WERI-Rb-1 (cell line): ENCODE data around the gene GALNT6.

ENCODE experiments used
- DNase-seq: peaks from one replicate; pipeline ENCODE4 v3.0.0-alpha.2; 2020
- H3K27ac ChIP-seq: fragments of 250-450 bp; sonication (Bioruptor Pico); 2 replicates; pipeline ENCODE4 v1.5.1; 2020; ENCODE audit warnings: mild to moderate bottlenecking, moderate library complexity
- H3K27me3 ChIP-seq: fragments of 250-450 bp; sonication (Bioruptor Pico); 2 replicates; pipeline ENCODE4 v1.5.1; 2021; ENCODE audit warnings: mild to moderate bottlenecking, low read depth, moderate library complexity; ENCODE audit not compliant: insufficient read depth, severe bottlenecking
- H3K36me3 ChIP-seq: fragments of 250-450 bp; sonication (Bioruptor Pico); 2 replicates; pipeline ENCODE4 v1.5.1; 2020; ENCODE audit warnings: mild to moderate bottlenecking, moderate library complexity
- H3K4me3 ChIP-seq: 2 replicates; pipeline ENCODE4 v1.5.1; 2011; ENCODE audit warnings: low read depth, mild to moderate bottlenecking, control low read depth, low read length
- H3K9me3 ChIP-seq: fragments of 250-450 bp; sonication (Bioruptor Pico); 2 replicates; pipeline ENCODE4 v1.5.1; 2021; ENCODE audit warnings: mild to moderate bottlenecking, moderate library complexity; ENCODE audit not compliant: severe bottlenecking
- CTCF ChIP-seq: IDR thresholded peaks from 2 replicates; pipeline ENCODE4 v1.5.1; 2011; ENCODE audit warnings: low read depth, mild to moderate bottlenecking, control low read depth, inconsistent platforms, low read length

Gene GALNT6

GRCh38 chr12:51365276-51365675 is 25.9 kb downstream of the GALNT6 start:
- DNase-seq = no peak
- no peak overlapping the region for H3K4me3 ChIP-seq
- H3K9me3 ChIP-seq = no peaks in the 10 kb centered on the region
- H3K27ac ChIP-seq = no peak overlapping the region
- H3K27me3 ChIP-seq = no peaks in the 10 kb centered on the region
- no peaks in the 10 kb centered on the region for H3K36me3 ChIP-seq
- no peak for TF ChIP-seq CTCF

- H3K36me3 ChIP-seq = no peaks in the 10 kb centered on the region
- H3K4me3 ChIP-seq = no peak overlapping the region
- no peaks in the 10 kb centered on the region for H3K9me3 ChIP-seq
- no peak overlapping the region for H3K27ac ChIP-seq
- TF ChIP-seq CTCF = no peak
- no peak for DNase-seq
- no peaks in the 10 kb centered on the region for H3K27me3 ChIP-seq
Observed at GRCh38 chr12:51364001-51364400, 27.2 kb downstream of the GALNT6 start.

- no peak for DNase-seq
- Histone ChIP-seq H3K36me3 (no peaks in the 10 kb centered on the region), H3K4me3 (no peak overlapping the region), H3K27ac (no peak overlapping the region), H3K27me3 (no peaks in the 10 kb centered on the region), H3K9me3 (no peaks in the 10 kb centered on the region)
- no peak for TF ChIP-seq CTCF
Observed at GRCh38 chr12:51362747-51363342, 28.4 kb downstream of the GALNT6 start.

- H3K36me3 ChIP-seq = no peaks in the 10 kb centered on the region
- no peak overlapping the region for H3K4me3 ChIP-seq
- H3K9me3 ChIP-seq = no peaks in the 10 kb centered on the region
- no peaks in the 10 kb centered on the region for H3K27me3 ChIP-seq
- TF ChIP-seq CTCF = no peak
- H3K27ac ChIP-seq = no peak overlapping the region
- DNase-seq = no peak
Observed at GRCh38 chr12:51362307-51362706, 28.9 kb downstream of the GALNT6 start.

GRCh38 chr12:51361161-51362016 is 29.8 kb downstream of the GALNT6 start:
- Histone ChIP-seq H3K36me3 (no peaks in the 10 kb centered on the region), H3K27ac (no peak overlapping the region)
- no peak for TF ChIP-seq CTCF

More at GRCh38 chr12:51361161-51362016, 29.8 kb downstream of the GALNT6 start:
- Histone ChIP-seq H3K9me3 (no peaks in the 10 kb centered on the region), H3K4me3 (no peak overlapping the region), H3K27me3 (no peaks in the 10 kb centered on the region)
- no peak for DNase-seq
